ENCODE measurements around the gene FAM3C.

DNA sequence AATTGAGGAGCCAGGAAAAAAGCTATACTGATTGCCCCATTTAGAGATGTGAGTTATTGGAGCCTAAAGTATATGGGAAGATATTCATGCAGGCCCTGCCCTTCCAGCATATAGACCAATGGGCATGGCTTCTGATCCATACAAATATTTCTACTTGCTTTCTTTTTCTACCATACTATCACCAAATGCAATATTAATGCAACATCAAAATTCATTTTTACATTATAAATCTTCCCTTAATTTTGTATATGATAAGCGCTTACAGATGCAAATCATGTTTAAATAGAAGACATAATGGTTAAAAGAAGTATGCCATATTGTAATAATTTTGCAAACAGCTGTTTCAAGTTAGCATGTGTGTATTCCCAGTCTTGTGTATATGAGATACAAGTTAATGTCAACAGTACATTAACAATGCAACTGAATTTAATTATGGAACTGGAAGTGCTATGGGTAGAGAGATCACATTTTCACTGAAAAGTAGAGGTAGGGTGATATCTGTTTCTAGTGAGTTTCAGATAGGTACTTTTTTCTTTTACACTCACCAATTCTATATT is 91.9 kb downstream of the FAM3C start:
- no peak for TF ChIP-seq POLR2A (IDR thresholded peaks at IDR 0.05)
- TF ChIP-seq, protein P1, sequence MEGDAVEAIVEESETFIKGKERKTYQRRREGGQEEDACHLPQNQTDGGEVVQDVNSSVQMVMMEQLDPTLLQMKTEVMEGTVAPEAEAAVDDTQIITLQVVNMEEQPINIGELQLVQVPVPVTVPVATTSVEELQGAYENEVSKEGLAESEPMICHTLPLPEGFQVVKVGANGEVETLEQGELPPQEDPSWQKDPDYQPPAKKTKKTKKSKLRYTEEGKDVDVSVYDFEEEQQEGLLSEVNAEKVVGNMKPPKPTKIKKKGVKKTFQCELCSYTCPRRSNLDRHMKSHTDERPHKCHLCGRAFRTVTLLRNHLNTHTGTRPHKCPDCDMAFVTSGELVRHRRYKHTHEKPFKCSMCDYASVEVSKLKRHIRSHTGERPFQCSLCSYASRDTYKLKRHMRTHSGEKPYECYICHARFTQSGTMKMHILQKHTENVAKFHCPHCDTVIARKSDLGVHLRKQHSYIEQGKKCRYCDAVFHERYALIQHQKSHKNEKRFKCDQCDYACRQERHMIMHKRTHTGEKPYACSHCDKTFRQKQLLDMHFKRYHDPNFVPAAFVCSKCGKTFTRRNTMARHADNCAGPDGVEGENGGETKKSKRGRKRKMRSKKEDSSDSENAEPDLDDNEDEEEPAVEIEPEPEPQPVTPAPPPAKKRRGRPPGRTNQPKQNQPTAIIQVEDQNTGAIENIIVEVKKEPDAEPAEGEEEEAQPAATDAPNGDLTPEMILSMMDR (IDR thresholded peaks at IDR 0.05), result no peak
